Pulmonary artery endothelial cell (primary cell): Measurements from ENCODE around the gene GPR15. TPM values are rescaled to one million over a fixed set of nuclear protein-coding genes. Genes with fewer than 3 reads are reported as not detected.

Experiments used
- total RNA-seq: library from RNA; depleted of rRNA; stranded (reverse); fragments of >200 nt; gene quantifications from 2 replicates; pipeline ENCODE4 v1.2.3, GENCODE V29; 2014

The GPR15 gene
- total RNA-seq, 1 donor from 2014 or later = not detected

Other genes with a start within 250 kb of the GPR15 start
- gene OR5H2, start 249.5 kb upstream of the GPR15 start, total RNA-seq = not detected in 2 replicates
- not detected in 2 replicates for gene OR5K4, start 178.1 kb upstream of the GPR15 start, total RNA-seq
- gene OR5K3, start 141.3 kb upstream of the GPR15 start, total RNA-seq = not detected in 2 replicates
- gene OR5K1, start 68.8 kb upstream of the GPR15 start, total RNA-seq = not detected in 2 replicates
- gene OR5K2, start 34.3 kb upstream of the GPR15 start, total RNA-seq = not detected in 2 replicates
- gene CLDND1, start 9.1 kb upstream of the GPR15 start, total RNA-seq = 93.3 and 138 TPM in 2 replicates
- 25.6 and 36.1 TPM in 2 replicates for gene CPOX, start 61.6 kb downstream of the GPR15 start, total RNA-seq
- gene ST3GAL6, start 231.4 kb downstream of the GPR15 start, total RNA-seq = 22.2 and 27.6 TPM in 2 replicates